Endothelial cell of umbilical vein (primary cell): Measurements from ENCODE around the gene RAB18. TPM values are rescaled to one million over a fixed set of nuclear protein-coding genes. Genes with fewer than 3 reads are reported as not detected.

Experiments used
- BruUV-seq: library from RNA; stranded (reverse); fragments of 400-500 nt; replicated peaks from 2 replicates; lab custom pipeline; 2021; lab: Mats Ljungman, UMichigan
- CTCF ChIA-PET: fragments of 300-600, 350-600 bp; sonication (Branson Sonifier 250); formaldehyde crosslinking; loops from one replicate; lab custom pipeline; 2021; ENCODE audit warnings: antibody characterized with exemption, inconsistent platforms; lab: Charles Lee
- POLR2A ChIA-PET: fragments of 300-600, 350-600 bp; sonication (Branson Sonifier 250); formaldehyde crosslinking; loops from one replicate; lab custom pipeline; 2021; ENCODE audit warnings: antibody characterized with exemption, inconsistent platforms; lab: Charles Lee
- DNase-seq: peaks from one replicate; pipeline ENCODE4 v3.0.0-alpha.2; 2011; ENCODE audit warnings: low read depth, low spot score
- FAIRE-seq: peaks from 2 replicates; lab custom pipeline; 2011; peaks lifted over from hg19 to GRCh38; lab: Jason Lieb, UNC
- H2AFZ ChIP-seq: 2 replicates; pipeline ENCODE4 v1.6.0; 2012; ENCODE audit warnings: low read depth, low read length, control low read depth, inconsistent platforms
- H3K27ac ChIP-seq: 2 replicates; pipeline ENCODE4 v1.5.1; 2011; ENCODE audit warnings: low read depth, mild to moderate bottlenecking, control low read depth, low read length, moderate library complexity; ENCODE audit not compliant: insufficient read depth
- H3K27me3 ChIP-seq, 2 experiments: 2 replicates each; pipeline versions ENCODE4 v1.6.0 to v1.6.1; 2011; ENCODE audit warnings: low read length in 2 of 2, mixed read lengths in 1 of 2; ENCODE audit not compliant: control insufficient read depth in 2 of 2, insufficient read depth in 2 of 2
- H3K36me3 ChIP-seq, 2 experiments: 2 replicates in 1 of 2; 3 replicates in 1 of 2; pipeline ENCODE4 v1.5.1; 2011; ENCODE audit warnings: low read length in 2 of 2, mild to moderate bottlenecking in 1 of 2, moderate library complexity in 1 of 2; ENCODE audit not compliant: control insufficient read depth in 2 of 2, insufficient read depth in 2 of 2; ENCODE audit errors: extremely low read depth in 1 of 2
- H3K4me1 ChIP-seq: 3 replicates; pipeline ENCODE4 v1.5.1; 2011; ENCODE audit warnings: mild to moderate bottlenecking, low read length; ENCODE audit not compliant: control insufficient read depth, insufficient read depth; ENCODE audit errors: extremely low read depth
- H3K4me2 ChIP-seq: 2 replicates; pipeline ENCODE4 v1.6.1; 2011; ENCODE audit warnings: low read length, control low read depth, mixed read lengths; ENCODE audit not compliant: insufficient read depth
- H3K4me3 ChIP-seq, 3 experiments: fragments of 200-600 bp in 1 of 3; sonication (generic), shearing (Covaris generic) in 1 of 3; replicated peaks in 1 of 3; 2 replicates each; pipeline ENCODE4 v1.5.1; 2011 to 2016; ENCODE audit warnings: control low read depth in 3 of 3, low read length in 3 of 3, mild to moderate bottlenecking in 2 of 3, inconsistent platforms in 1 of 3, low read depth in 1 of 3, moderate library complexity in 1 of 3; ENCODE audit not compliant: insufficient read depth in 1 of 3
- H3K79me2 ChIP-seq: 2 replicates; pipeline ENCODE4 v1.6.0; 2012; ENCODE audit warnings: low read length, inconsistent platforms; ENCODE audit not compliant: control insufficient read depth, insufficient read depth
- H3K9ac ChIP-seq: replicated peaks from 2 replicates; pipeline ENCODE3; 2011; ENCODE audit warnings: low read length, control low read depth; ENCODE audit not compliant: insufficient read depth; ENCODE audit errors: extremely low read depth
- H3K9me1 ChIP-seq: replicated peaks from 3 replicates; pipeline ENCODE4 v1.6.0; 2011; ENCODE audit warnings: mild to moderate bottlenecking, low read length; ENCODE audit not compliant: control insufficient read depth, insufficient read depth; ENCODE audit errors: extremely low read depth
- H3K9me3 ChIP-seq: replicated peaks from 2 replicates; pipeline ENCODE4 v1.5.1; 2012; ENCODE audit warnings: low read length, inconsistent platforms; ENCODE audit not compliant: control insufficient read depth, insufficient read depth
- H4K20me1 ChIP-seq: replicated peaks from 2 replicates; pipeline ENCODE3; 2011; ENCODE audit warnings: mild to moderate bottlenecking, low read length; ENCODE audit not compliant: control insufficient read depth, insufficient read depth; ENCODE audit errors: extremely low read depth
- EZH2 ChIP-seq: IDR thresholded peaks from 2 replicates; pipeline ENCODE4 v1.6.1; 2012; ENCODE audit warnings: borderline replicate concordance, low read depth, mild to moderate bottlenecking, moderate library complexity, low read length, inconsistent platforms; ENCODE audit not compliant: severe bottlenecking
- FOS ChIP-seq: IDR thresholded peaks from 2 replicates; pipeline ENCODE4 v1.6.1; 2011; ENCODE audit warnings: mild to moderate bottlenecking, low read length, moderate library complexity, borderline replicate concordance; ENCODE audit not compliant: insufficient read depth
- GATA2 ChIP-seq: IDR thresholded peaks from 2 replicates; pipeline ENCODE4 v1.7.0; 2011; ENCODE audit warnings: low read depth, mild to moderate bottlenecking, moderate library complexity, mixed read lengths, low read length; ENCODE audit not compliant: insufficient read length, insufficient read depth
- JUN ChIP-seq: IDR thresholded peaks from 2 replicates; pipeline ENCODE4 v1.6.1; 2011; ENCODE audit warnings: borderline replicate concordance, low read depth; ENCODE audit not compliant: insufficient read length, insufficient read depth
- MYC ChIP-seq: IDR thresholded peaks from one replicate; pipeline ENCODE4 v1.6.1; 2011; ENCODE audit warnings: mild to moderate bottlenecking, low read depth, low read length
- POLR2A ChIP-seq: IDR thresholded peaks from 2 replicates; pipeline ENCODE4 v1.6.1; 2012; ENCODE audit warnings: low read depth, mild to moderate bottlenecking, control low read depth, low read length
- POLR2AphosphoS5 ChIP-seq: IDR thresholded peaks from 2 replicates; pipeline ENCODE4 v1.6.1; 2012; ENCODE audit warnings: low read depth, mild to moderate bottlenecking, control low read depth, low read length, moderate library complexity; ENCODE audit not compliant: insufficient read depth
- dilution Hi-C: fragments of 300-500 bp; cut with MboI; formaldehyde crosslinking; loops from one replicate; pipeline ENCODE4 v1.15.0; 2019; ENCODE audit warnings: low sequenced_read_pairs; ENCODE audit not compliant: extremely low pct_ligation_motif_present
- intact Hi-C: fragments of 100-400 bp; cut with micrococcal nuclease; formaldehyde crosslinking; loops from one replicate; pipeline ENCODE4 v1.10.0; 2022
- polyA plus RNA-seq, 4 experiments: library from polyadenylated mRNA; depleted of rRNA in 3 of 4; stranded (reverse) in 3 of 4; unstranded in 1 of 4; fragments of >200 nt; gene quantifications; 2 replicates each; pipeline versions ENCODE4 v1.2.1 to v1.2.3, GENCODE V29; 2011 to 2012; ENCODE audit warnings: missing spikeins in 1 of 4
- total RNA-seq: library from RNA; stranded (reverse); gene quantifications from 2 replicates; pipeline ENCODE4 v1.2.3, GENCODE V29; 2021
- TF ChIP-seq, protein P1 (sequence below), 2 donors: IDR thresholded peaks; 1 replicate in 1 of 2; 2 replicates in 1 of 2; pipeline ENCODE4 v1.5.1; 2011; ENCODE audit warnings: low read length in 2 of 2, mild to moderate bottlenecking in 2 of 2, moderate library complexity in 2 of 2, control low read depth in 1 of 2, inconsistent platforms in 1 of 2, low read depth in 1 of 2; ENCODE audit not compliant: insufficient read depth in 1 of 2; ENCODE audit errors: extremely low read depth in 1 of 2
- TF ChIP-seq, protein P2 (sequence below): IDR thresholded peaks from 2 replicates; pipeline ENCODE4 v1.6.1; 2011; ENCODE audit not compliant: insufficient read depth, insufficient read length

Gene RAB18
- total and polyA plus RNA-seq, 2 donors (not counting 3 experiments of a cell fraction or from before 2014, with no cell fraction given), result 20.4 to 108 TPM

DNA sequence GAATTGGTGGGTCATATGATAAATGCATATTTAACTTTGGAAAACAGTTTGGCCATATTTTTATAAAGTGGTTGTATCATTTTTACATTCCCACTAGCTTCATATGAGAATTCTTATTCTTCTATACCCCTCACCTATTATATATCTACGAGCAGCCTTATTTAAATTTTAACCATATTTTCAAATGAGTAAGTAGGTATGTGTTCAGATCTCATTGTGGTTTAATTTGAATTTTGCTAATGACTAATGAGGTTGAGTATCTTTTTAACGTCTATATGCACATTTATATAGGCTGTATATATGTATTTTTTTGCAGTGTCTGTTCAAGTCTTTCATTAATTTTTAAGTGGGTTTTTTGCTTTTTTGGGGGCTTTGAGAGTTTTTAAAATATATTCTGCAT is 14.2 kb downstream of the RAB18 start:
- Histone ChIP-seq H3K4me2 (no peak overlapping the region), H3K4me3 (no peak overlapping the region), H3K27me3 (no peaks in the 10 kb centered on the region), H3K79me2 (peaks cover 90% of the 10 kb centered on the region), H3K36me3 (no peaks in the 10 kb centered on the region), H3K27ac (no peak overlapping the region), H3K9me3 (no peaks in the 10 kb centered on the region), H3K4me1 (no peaks in the 10 kb centered on the region), H2AFZ (no peak overlapping the region), H4K20me1 (peaks cover 8% of the 10 kb centered on the region), H3K9ac (no peak overlapping the region), H3K9me1 (peaks cover 7% of the 10 kb centered on the region)
- ChIA-PET POLR2A (no interaction called here), CTCF (no interaction called here)
- no peak for FAIRE-seq
- BruUV-seq, result no TSS peak
- TF ChIP-seq JUN (no peak), MYC (no peak), POLR2A (no peak)
- no peak for DNase-seq
- dilution Hi-C loops (no loop called here), intact Hi-C loops (loop anchor here (2.0 kb wide), 1 partner anchor 13 kb away; the partner anchor contains the start of gene RAB18)

DNA sequence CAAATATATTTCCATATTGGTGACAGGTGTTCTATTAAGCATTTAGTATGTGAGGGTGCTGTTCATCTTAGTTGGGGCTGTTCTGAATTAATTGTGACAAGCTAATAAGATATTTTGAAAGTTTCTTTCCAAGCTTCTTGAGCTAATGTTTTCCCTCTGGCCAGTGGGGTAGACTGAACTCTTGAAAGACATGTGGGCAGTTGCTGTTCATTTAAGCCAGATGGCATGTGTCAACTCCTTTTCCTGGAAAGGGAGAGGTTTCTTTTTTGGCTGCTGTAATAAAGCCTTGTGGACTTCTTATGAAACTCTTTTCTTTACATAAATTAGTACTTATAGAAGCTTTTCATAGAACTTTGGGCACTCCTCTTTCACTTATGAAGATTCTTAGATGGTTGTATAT is 21.7 kb downstream of the RAB18 start:
- Histone ChIP-seq H3K4me2 (no peak overlapping the region), H3K79me2 (peaks cover 92% of the 10 kb centered on the region), H3K4me3 (no peak overlapping the region), H3K4me1 (no peaks in the 10 kb centered on the region), H2AFZ (no peak overlapping the region), H3K9me3 (no peaks in the 10 kb centered on the region), H3K27me3 (no peaks in the 10 kb centered on the region), H3K36me3 (peaks cover 0 to 3% of the 10 kb centered on the region in 2 experiments), H3K27ac (no peak overlapping the region), H3K9ac (no peak overlapping the region), H3K9me1 (peaks cover 7% of the 10 kb centered on the region), H4K20me1 (peaks cover 16% of the 10 kb centered on the region)
- BruUV-seq, result no TSS peak
- FAIRE-seq (no peak), DNase-seq (no peak)
- TF ChIP-seq, protein P1, sequence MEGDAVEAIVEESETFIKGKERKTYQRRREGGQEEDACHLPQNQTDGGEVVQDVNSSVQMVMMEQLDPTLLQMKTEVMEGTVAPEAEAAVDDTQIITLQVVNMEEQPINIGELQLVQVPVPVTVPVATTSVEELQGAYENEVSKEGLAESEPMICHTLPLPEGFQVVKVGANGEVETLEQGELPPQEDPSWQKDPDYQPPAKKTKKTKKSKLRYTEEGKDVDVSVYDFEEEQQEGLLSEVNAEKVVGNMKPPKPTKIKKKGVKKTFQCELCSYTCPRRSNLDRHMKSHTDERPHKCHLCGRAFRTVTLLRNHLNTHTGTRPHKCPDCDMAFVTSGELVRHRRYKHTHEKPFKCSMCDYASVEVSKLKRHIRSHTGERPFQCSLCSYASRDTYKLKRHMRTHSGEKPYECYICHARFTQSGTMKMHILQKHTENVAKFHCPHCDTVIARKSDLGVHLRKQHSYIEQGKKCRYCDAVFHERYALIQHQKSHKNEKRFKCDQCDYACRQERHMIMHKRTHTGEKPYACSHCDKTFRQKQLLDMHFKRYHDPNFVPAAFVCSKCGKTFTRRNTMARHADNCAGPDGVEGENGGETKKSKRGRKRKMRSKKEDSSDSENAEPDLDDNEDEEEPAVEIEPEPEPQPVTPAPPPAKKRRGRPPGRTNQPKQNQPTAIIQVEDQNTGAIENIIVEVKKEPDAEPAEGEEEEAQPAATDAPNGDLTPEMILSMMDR (IDR thresholded peaks at IDR 0.05; ENCODE audit: extremely low read depth in 1 of 2, insufficient read depth in 1 of 2, low read depth in 1 of 2, low read length in 2 of 2), result no peak
- TF ChIP-seq GATA2 (no peak), FOS (no peak), POLR2AphosphoS5 (no peak), MYC (no peak), EZH2 (no peak), POLR2A (no peak), JUN (no peak)
- TF ChIP-seq, protein P2, sequence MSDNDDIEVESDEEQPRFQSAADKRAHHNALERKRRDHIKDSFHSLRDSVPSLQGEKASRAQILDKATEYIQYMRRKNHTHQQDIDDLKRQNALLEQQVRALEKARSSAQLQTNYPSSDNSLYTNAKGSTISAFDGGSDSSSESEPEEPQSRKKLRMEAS, result no peak
- dilution Hi-C loops, result no loop called here
- CTCF ChIA-PET, result interaction anchor here (0.9 to 1.3 kb wide), 2 partner anchors 15 to 156 kb away, joined by 3 read pairs; no protein-coding TSS in a partner anchor
- POLR2A ChIA-PET, result no interaction called here
- intact Hi-C loops, result no loop called here
